ENCODE measurements around the gene CTPS1.

Gene CTPS1

DNA sequence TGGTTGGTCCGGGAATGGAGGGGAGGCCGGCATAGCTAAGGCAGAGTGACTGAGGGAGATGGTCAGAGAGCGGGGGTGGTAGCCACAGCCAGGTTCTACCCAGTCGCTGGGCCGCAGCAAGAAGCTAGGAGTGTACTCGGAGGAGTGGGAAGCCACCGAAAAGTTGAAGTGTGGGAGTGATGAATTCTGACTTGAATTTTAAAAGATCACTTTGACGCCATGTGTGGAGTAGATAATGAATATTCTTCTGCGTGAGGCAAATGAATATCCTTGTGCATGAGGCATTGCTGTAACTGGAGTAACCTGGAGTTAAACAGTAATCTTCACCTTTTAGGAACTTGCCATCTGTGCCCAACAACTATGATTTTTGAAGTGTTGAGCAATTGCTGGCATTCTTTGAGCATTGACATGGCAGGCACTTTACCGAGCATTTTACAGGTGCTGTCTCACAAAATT lies 6.9 kb downstream of the CTPS1 start:
- no peaks in the 10 kb centered on the region for H3K27me3 ChIP-seq (ENCODE audit: control insufficient read depth, insufficient read depth, low read length)
- H3K27ac ChIP-seq (ENCODE audit: low read depth, low read length): peak overlapping the region; percentile 33
- H3K9ac ChIP-seq (ENCODE audit: low read length): no peak overlapping the region
- H3K4me3 ChIP-seq (ENCODE audit: low read length): no peak overlapping the region
- H3K36me3 ChIP-seq (ENCODE audit: control insufficient read depth, insufficient read depth, low read length): peaks cover 7% of the 10 kb centered on the region
- peaks cover 42% of the 10 kb centered on the region for H3K4me1 ChIP-seq (ENCODE audit: control insufficient read depth, insufficient read depth, low read length)

DNA sequence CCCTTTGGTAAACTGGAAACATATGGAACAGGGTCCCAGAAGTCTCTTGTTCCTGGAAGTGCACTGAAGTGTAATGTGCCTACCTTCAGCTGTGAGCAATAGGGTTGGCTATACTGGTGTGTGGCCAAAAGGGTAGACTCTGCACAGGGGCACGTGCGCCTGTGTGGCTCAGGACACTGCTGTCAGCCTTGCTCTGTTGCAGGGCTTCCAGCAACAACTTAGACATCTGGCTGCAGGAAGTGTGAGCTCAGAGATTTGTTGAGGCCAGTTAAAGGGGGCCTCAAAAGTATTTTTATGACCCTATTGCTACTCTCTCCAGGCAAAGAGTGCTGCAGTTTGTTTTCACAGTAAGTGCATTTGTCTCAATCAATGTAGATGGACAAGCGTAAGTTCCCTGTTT lies 7.5 kb downstream of the CTPS1 start:
- H3K9ac ChIP-seq (ENCODE audit: low read length): no peak overlapping the region
- peaks cover 7% of the 10 kb centered on the region for H3K36me3 ChIP-seq (ENCODE audit: control insufficient read depth, insufficient read depth, low read length)
- H3K27me3 ChIP-seq (ENCODE audit: control insufficient read depth, insufficient read depth, low read length): no peaks in the 10 kb centered on the region
- H3K4me1 ChIP-seq (ENCODE audit: control insufficient read depth, insufficient read depth, low read length): peaks cover 39% of the 10 kb centered on the region
- no peak overlapping the region for H3K4me3 ChIP-seq (ENCODE audit: low read length)
- H3K27ac ChIP-seq (ENCODE audit: low read depth, low read length): no peak overlapping the region

DNA sequence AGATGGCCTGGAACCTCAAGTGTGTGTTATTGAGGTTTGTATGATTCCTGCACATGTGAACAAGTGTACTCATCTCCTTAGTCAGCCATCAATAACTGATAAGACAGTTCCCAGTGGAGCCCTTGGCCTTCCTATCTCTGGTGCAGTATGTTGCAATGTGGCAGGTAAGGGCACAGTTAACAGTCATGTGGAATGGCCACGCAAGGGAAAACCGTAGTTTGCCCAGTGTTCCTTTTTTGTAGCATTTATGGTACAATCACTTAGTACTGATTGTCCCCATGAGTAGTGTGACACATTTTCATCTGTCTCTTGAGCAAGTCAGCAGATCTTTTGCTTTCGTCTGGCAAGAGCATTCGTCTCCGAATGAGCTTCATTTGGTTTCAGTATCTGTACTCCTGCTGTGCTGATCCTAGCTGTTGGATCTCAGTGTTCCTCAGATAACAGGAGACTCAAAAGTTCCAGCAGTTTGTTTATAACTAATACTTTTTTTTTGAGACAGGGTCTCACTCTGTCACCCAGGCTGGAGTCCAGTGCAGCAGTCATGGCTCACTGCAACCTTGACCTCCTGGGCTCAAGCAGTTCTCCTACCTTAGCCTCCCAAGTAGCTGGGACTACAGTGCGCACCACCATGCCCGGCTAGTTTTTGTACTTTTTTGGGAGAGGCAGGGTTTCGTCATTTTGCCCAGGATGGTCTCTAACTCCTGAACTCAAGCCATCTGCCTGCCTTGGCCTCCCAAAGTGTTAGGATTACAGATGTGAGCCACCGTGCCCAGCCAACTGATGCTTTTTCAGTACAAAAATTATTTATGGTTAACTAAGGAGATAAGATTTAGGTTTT lies 8.2 kb downstream of the CTPS1 start:
- Histone ChIP-seq H3K9ac (ENCODE audit: low read length) (no peak overlapping the region), H3K27ac (ENCODE audit: low read depth, low read length) (peak overlapping the region; percentile 44), H3K4me1 (ENCODE audit: control insufficient read depth, insufficient read depth, low read length) (peaks cover 35% of the 10 kb centered on the region), H3K36me3 (ENCODE audit: control insufficient read depth, insufficient read depth, low read length) (peaks cover 7% of the 10 kb centered on the region), H3K4me3 (ENCODE audit: low read length) (no peak overlapping the region), H3K27me3 (ENCODE audit: control insufficient read depth, insufficient read depth, low read length) (no peaks in the 10 kb centered on the region)

DNA sequence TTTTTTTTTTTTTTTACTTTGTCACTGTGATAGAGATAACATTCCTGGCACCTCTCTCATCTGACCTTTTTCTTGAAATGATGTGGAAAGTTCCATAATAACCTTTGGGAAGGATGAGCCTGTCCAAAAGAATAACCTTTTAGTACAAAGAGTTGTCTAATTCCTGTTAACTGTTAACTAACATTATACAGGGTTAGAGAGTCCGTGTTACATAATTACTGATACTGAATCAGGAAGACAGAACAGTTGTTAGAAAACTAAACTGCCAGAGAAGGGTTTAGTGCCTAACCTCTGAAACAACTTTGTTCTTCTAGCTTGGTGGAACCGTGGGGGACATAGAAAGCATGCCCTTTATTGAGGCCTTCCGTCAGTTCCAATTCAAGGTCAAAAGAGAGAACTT lies 8.8 kb downstream of the CTPS1 start:
- peaks cover 7% of the 10 kb centered on the region for H3K36me3 ChIP-seq (ENCODE audit: control insufficient read depth, insufficient read depth, low read length)
- H3K27ac ChIP-seq (ENCODE audit: low read depth, low read length): peak overlapping the region; percentile 44
- H3K9ac ChIP-seq (ENCODE audit: low read length): no peak overlapping the region
- H3K4me1 ChIP-seq (ENCODE audit: control insufficient read depth, insufficient read depth, low read length): peaks cover 28% of the 10 kb centered on the region
- no peak overlapping the region for H3K4me3 ChIP-seq (ENCODE audit: low read length)
- H3K27me3 ChIP-seq (ENCODE audit: control insufficient read depth, insufficient read depth, low read length): no peaks in the 10 kb centered on the region

DNA sequence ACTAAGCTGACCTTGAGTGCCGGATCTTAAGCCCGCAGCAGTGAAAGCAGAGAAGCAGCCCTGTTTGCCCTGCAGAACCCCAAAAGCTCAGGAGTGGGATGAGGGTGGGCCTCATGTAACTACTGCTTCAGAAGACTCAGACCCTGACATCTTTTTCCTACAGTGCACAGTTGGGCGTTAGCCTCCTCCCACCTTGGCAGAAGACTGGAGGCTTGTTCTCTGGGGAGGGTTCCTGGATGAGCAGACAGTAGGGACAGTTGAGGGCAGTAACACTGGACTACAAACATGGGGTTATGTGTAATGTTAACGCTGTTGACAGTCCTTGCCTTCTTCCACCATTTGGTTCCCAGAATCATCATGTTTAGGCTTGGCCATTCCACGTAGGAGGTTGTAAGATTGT lies 9.6 kb downstream of the CTPS1 start:
- H3K27ac ChIP-seq (ENCODE audit: low read depth, low read length): no peak overlapping the region
- H3K9ac ChIP-seq (ENCODE audit: low read length): no peak overlapping the region
- H3K4me3 ChIP-seq (ENCODE audit: low read length): no peak overlapping the region
- H3K27me3 ChIP-seq (ENCODE audit: control insufficient read depth, insufficient read depth, low read length): no peaks in the 10 kb centered on the region
- peaks cover 9% of the 10 kb centered on the region for H3K36me3 ChIP-seq (ENCODE audit: control insufficient read depth, insufficient read depth, low read length)
- H3K4me1 ChIP-seq (ENCODE audit: control insufficient read depth, insufficient read depth, low read length): peaks cover 28% of the 10 kb centered on the region

DNA sequence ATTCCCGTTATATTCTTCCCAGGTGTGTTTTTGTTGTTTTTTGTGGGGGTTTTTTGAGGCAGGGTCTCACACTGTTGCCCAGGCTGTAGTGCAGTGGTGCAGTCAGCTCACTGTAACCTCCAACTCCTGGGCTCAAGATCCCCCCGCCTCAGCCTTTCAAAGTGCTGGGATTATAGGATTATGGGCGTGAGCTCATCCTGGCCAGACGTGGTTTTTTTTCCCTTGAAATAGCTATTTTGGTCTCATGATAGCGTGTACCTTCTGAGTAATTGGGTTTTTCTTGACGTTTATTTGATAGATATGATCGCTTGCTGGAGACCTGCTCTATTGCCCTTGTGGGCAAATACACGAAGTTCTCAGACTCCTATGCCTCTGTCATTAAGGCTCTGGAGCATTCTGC lies 17.6 kb downstream of the CTPS1 start:
- Histone ChIP-seq H3K27me3 (ENCODE audit: control insufficient read depth, insufficient read depth, low read length) (no peaks in the 10 kb centered on the region), H3K27ac (ENCODE audit: low read depth, low read length) (no peak overlapping the region), H3K36me3 (ENCODE audit: control insufficient read depth, insufficient read depth, low read length) (peaks cover 19% of the 10 kb centered on the region)

DNA sequence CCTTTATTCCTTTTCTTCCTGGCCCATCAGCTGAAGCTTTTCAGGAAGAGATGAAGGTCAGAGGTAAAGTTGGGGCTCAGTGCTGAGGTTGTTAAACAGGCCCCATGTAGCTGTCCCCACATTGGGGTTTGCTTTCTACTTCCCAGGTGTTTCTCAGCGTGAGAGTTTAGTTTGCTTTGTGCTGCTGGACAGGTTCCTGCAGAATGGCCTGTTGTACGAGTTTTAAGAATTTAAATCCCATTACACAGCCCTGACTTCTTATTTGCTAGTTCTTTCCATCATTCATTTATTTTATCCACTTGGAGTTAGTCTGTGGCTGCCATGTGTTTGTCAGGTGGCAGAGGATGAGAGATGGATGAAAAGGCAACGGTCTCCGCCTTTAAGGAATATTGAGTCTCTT lies 19.2 kb downstream of the CTPS1 start:
- H3K4me3 ChIP-seq (ENCODE audit: low read length): no peak overlapping the region
- peaks cover 8% of the 10 kb centered on the region for H3K4me1 ChIP-seq (ENCODE audit: control insufficient read depth, insufficient read depth, low read length)
- H3K9ac ChIP-seq (ENCODE audit: low read length): no peak overlapping the region
- H3K27me3 ChIP-seq (ENCODE audit: control insufficient read depth, insufficient read depth, low read length): no peaks in the 10 kb centered on the region
- peaks cover 19% of the 10 kb centered on the region for H3K36me3 ChIP-seq (ENCODE audit: control insufficient read depth, insufficient read depth, low read length)
- no peak overlapping the region for H3K27ac ChIP-seq (ENCODE audit: low read depth, low read length)

More for the DNA sequence above, 17.6 kb downstream of the CTPS1 start:
- no peak overlapping the region for H3K9ac ChIP-seq (ENCODE audit: low read length)
- H3K4me3 ChIP-seq (ENCODE audit: low read length): no peak overlapping the region
- no peaks in the 10 kb centered on the region for H3K4me1 ChIP-seq (ENCODE audit: control insufficient read depth, insufficient read depth, low read length)

DNA sequence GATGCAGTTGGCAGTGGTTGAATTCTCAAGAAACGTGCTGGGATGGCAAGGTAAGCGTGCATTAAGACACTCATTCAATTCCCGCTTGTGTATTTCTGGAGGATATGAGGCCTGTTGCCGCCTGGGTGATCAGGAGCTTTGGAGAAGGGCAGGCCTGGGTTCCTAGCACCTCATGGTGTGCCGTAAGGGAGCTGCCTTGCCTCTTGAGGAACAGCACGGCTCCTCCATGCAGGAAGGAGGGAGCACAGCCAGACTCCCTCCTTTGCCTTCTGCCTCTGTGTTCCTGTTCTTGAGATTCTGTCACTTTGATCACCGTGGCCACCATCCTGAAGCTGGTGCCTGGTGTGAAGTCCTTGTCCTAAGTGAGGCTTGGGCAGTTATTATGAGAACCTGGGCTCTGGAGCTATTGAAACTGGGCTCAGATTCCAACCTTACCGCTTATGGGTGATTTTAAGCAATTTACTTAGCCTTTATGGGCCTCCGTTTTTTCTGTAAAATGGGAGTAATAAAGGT lies 23.7 kb downstream of the CTPS1 start:
- Histone ChIP-seq H3K4me1 (ENCODE audit: control insufficient read depth, insufficient read depth, low read length) (peaks cover 15% of the 10 kb centered on the region), H3K27ac (ENCODE audit: low read depth, low read length) (peak overlapping the region; percentile 6), H3K36me3 (ENCODE audit: control insufficient read depth, insufficient read depth, low read length) (peaks cover 19% of the 10 kb centered on the region), H3K4me3 (ENCODE audit: low read length) (no peak overlapping the region), H3K9ac (ENCODE audit: low read length) (no peak overlapping the region), H3K27me3 (ENCODE audit: control insufficient read depth, insufficient read depth, low read length) (no peaks in the 10 kb centered on the region)

DNA sequence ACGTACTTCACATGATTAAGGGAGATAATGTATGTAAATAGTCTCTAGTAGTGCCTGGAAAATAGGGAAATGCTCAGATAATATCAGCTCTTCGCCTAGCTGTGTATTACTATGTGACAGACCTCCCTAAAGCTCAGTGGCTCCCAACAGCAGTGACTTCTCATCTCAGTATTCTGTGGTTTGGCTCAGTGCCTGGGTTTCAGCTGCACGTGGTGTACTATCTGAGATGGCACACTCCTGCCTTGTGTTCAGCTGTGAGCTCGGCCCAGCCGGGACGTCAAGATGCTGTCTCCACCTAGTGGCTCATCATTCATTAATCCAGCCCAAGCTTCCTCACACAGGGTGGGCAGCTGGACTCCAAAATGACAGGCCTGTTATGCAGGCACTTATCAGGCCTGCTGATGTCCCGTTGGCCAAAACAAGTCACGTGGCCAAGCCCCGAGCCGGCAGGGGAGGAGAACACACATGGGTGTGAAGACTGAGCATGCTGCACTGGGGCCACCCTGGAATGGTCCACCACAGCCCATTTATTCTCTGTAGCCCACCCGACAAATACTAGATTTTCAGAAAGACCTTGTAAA lies 24.2 kb downstream of the CTPS1 start:
- H3K4me1 ChIP-seq (ENCODE audit: control insufficient read depth, insufficient read depth, low read length): peaks cover 15% of the 10 kb centered on the region
- no peak overlapping the region for H3K9ac ChIP-seq (ENCODE audit: low read length)
- no peak overlapping the region for H3K4me3 ChIP-seq (ENCODE audit: low read length)
- H3K36me3 ChIP-seq (ENCODE audit: control insufficient read depth, insufficient read depth, low read length): peaks cover 19% of the 10 kb centered on the region
- no peaks in the 10 kb centered on the region for H3K27me3 ChIP-seq (ENCODE audit: control insufficient read depth, insufficient read depth, low read length)
- peak overlapping the region; percentile 6 for H3K27ac ChIP-seq (ENCODE audit: low read depth, low read length)

DNA sequence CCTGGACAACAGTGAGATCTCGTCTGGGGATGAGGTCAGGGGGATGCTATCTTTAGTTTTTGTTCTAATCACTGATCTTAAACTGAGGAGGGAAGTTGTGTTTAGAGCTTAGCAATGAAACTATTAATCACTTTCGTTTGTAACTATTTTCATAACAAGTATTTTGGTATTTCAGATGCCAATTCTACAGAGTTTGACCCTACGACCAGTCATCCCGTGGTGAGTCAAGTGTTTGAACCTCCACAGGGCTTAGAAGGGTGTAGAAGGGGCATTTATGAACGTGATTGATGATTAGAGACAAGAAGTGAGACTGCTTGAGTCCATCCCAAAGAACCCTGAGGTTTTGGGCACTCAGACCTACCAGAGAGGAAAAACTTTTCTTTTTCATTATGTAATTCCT lies 26.4 kb downstream of the CTPS1 start:
- Histone ChIP-seq H3K27ac (ENCODE audit: low read depth, low read length) (no peak overlapping the region), H3K36me3 (ENCODE audit: control insufficient read depth, insufficient read depth, low read length) (peaks cover 29% of the 10 kb centered on the region)

DNA sequence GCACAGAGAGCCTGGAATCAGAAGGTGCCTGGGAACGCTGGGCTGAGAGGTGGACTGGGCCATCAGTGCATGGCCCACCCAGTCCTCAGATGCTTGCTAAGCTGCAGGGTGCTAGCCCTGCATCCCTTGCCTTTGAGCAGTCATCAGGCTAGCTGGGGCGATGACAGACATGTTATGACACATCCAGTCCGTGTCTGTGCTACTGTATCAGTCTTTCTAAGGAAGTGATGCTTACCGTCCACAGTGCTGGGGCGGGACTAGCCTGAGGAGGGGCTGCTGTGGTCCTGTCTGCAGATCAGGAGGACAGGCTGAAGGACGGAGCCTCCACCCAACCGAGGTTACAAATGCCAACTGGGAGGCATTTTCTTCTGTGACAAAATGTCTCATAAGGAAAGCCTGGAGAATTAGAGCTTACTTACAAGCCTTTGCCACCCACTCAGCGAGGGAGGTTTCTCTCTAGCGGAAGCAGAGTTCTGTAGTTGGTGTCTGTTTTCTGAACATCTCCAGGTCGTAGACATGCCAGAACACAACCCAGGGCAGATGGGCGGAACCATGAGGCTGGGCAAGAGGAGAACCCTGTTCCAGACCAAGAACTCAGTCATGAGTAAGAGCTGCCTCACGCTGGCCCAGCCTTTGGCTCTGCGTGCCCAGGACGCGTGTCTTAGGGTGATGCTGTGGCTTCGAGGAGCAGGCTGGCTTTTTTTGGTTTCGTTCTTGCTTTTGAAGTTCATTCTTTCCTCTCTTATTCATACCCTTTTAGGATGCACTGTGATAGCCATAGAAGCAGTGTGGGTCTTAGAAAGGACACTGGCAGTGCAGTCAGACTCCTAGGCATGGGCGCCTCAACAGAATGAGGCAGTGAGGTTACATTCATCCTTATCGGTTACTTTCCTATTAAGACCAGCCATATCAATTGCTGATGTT lies 27.7 kb downstream of the CTPS1 start:
- Histone ChIP-seq H3K9ac (ENCODE audit: low read length) (no peak overlapping the region), H3K4me1 (ENCODE audit: control insufficient read depth, insufficient read depth, low read length) (peaks cover 15% of the 10 kb centered on the region), H3K4me3 (ENCODE audit: low read length) (no peak overlapping the region), H3K27ac (ENCODE audit: low read depth, low read length) (no peak overlapping the region), H3K36me3 (ENCODE audit: control insufficient read depth, insufficient read depth, low read length) (peaks cover 34% of the 10 kb centered on the region), H3K27me3 (ENCODE audit: control insufficient read depth, insufficient read depth, low read length) (no peaks in the 10 kb centered on the region)

More for the DNA sequence above, 26.4 kb downstream of the CTPS1 start:
- Histone ChIP-seq H3K9ac (ENCODE audit: low read length) (no peak overlapping the region), H3K27me3 (ENCODE audit: control insufficient read depth, insufficient read depth, low read length) (no peaks in the 10 kb centered on the region), H3K4me1 (ENCODE audit: control insufficient read depth, insufficient read depth, low read length) (peaks cover 15% of the 10 kb centered on the region), H3K4me3 (ENCODE audit: low read length) (no peak overlapping the region)

DNA sequence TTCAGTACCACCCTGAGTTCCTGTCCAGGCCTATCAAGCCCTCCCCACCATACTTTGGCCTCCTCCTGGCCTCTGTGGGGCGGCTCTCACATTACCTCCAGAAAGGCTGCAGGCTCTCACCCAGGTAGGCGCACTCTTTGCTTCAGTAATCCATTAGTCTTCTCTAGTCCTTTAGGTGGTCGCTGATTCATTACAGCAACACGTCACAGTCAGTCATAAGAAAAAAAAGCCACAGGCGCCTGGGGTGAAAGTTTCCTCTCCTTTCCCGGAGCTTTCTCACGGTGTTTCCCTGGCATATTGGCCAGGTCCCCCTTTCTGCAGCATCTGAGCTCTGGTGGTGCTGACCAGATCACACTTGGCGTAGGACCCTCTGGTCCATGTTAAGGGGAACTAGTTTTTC lies 30.0 kb downstream of the CTPS1 start:
- no peaks in the 10 kb centered on the region for H3K4me1 ChIP-seq (ENCODE audit: control insufficient read depth, insufficient read depth, low read length)
- no peak overlapping the region for H3K27ac ChIP-seq (ENCODE audit: low read depth, low read length)
- H3K27me3 ChIP-seq (ENCODE audit: control insufficient read depth, insufficient read depth, low read length): no peaks in the 10 kb centered on the region
- no peak overlapping the region for H3K9ac ChIP-seq (ENCODE audit: low read length)
- H3K4me3 ChIP-seq (ENCODE audit: low read length): no peak overlapping the region
- H3K36me3 ChIP-seq (ENCODE audit: control insufficient read depth, insufficient read depth, low read length): peaks cover 34% of the 10 kb centered on the region

Measured in rectal smooth muscle tissue (tissue), 1 donor.